GM19397 (cell line): ENCODE measurements around the gene NCOA7.
"Not testable (repeated sequence)": the region's sequence is repeated elsewhere in the genome, so short reads cannot be mapped to it uniquely, and the experiment has no call there.

Experiments used
- ATAC-seq: cut with Tn5 transposase; IDR thresholded peaks from one replicate; pipeline ENCODE4 v1.9.1; 2021; ENCODE audit warnings: mild to moderate bottlenecking, moderate library complexity; ENCODE audit not compliant: unreplicated experiment

Gene NCOA7

DNA sequence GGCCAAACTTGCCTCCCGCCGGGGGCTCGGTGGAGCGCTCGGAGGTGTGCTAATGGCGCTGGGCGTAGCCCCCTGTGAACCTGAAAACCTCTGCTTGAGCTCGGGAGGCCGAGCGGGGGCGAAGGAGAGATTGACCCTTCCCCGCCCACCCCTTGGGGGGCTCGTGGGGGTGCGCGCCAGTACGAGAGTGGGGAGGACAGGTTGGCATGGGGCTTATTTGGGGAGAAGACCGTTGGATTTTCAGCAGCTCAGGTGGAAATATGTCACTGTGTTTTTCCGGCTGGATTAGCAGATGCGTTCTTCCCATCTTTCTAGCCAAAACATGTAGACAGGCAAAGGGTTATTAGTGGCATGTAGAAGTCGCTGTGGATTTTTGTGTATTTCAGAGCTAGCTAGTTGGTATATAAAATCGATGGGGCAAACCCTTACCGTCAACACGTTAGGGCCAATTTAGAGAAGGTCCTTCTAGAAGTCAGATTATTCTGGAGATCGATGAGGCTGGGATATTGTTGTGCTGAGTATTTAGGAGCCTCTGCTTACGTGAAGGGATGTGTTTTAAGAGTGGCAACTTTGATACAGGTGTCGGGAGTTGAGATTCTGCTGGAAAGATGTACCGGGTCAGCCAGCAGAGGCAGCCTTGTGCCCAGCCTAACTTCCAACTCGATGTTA, 525 bp downstream of the NCOA7 start:
- peak; percentile 31 for ATAC-seq

DNA sequence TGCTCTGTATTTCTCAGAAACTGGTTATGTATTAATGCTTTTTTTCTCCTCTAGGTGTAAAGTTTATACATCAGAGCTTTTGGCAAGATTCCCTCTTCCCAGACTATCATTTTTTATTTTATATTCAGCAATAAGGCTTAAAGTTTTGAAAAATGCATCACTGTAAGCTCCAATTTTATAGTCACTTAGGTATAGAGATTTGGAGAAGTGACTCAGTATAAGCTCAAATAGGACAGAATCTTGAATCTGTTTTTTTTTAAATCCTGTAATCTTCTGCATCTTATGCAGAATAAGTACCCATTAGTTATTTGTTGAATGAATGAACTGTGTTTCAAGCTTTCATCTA, 1.0 kb downstream of the NCOA7 start:
- no peak for ATAC-seq

DNA sequence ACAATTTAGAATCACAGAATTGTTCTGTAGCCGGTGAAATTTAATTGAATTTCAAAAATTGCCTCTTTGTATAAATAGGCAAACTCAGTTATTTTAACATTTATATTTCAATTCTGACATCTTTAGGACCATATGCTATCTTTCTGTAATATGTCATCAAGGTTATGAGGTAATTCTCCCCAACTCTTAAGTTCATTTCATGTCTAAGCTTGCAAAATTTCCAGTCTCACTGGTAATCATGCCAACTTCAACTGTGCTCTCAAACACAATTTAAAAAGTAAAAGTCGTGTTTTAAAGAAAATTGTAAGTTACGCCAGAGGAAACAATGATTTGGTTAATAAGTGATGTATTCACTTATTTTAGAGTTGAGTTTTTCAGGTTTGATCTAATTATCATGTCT, 1.4 kb downstream of the NCOA7 start:
- no peak for ATAC-seq

DNA sequence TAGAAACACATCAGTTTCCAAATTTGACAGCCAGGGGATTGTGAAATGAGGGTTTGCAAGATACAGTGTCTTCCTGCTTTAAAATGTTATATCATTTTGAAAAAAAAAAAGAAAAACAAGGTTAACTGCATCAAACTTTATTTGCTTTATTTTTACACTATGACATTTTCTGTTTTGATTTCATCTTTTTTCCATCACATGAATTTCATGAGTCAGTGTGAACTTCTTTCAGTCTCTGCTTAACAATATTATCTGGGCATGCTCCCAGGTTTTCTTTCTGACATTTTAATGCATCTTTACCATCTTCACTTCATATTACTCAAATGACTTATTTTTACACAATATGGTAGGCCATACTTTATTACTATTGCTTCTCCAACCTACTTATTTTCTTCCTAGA, 1.9 kb downstream of the NCOA7 start:
- ATAC-seq, result no peak

DNA sequence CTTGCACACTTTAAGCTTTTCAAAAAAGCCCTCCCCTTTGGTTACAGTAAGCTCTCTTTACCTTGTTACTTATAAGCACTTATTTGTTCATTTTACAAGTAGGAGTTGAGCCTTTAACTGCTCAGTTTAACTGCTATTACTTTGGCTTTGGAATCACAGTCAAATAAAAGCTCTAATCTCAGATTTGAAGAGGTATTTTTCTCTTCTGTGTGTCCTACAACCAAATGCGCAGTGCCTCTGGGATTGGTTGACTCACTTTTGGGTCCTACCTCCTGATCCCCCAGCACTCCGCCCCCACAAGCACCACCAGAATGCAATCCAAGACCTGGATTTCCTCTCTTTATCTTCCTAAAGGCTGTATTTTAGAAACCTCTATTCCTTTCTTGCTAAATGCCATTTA, 2.5 kb downstream of the NCOA7 start:
- ATAC-seq, result no peak

DNA sequence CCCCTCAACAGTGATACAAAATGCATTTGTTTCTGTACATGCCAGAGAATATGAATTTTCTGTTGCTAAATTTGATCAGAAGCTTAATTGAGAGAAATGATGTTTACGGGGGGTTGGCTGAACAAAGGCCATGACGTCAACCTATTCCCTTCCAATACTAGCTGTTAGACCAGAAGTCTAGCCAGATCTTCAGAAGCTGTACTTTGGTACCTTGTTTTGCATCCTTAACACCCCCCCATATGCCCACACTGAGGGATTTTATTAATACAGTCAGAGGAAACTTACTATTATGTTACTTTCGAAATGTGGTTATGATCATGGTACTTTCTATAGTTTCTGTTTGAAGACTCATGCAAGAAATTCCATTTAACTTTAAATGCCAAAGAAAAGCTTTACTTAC, 3.1 kb downstream of the NCOA7 start:
- ATAC-seq, result no peak

DNA sequence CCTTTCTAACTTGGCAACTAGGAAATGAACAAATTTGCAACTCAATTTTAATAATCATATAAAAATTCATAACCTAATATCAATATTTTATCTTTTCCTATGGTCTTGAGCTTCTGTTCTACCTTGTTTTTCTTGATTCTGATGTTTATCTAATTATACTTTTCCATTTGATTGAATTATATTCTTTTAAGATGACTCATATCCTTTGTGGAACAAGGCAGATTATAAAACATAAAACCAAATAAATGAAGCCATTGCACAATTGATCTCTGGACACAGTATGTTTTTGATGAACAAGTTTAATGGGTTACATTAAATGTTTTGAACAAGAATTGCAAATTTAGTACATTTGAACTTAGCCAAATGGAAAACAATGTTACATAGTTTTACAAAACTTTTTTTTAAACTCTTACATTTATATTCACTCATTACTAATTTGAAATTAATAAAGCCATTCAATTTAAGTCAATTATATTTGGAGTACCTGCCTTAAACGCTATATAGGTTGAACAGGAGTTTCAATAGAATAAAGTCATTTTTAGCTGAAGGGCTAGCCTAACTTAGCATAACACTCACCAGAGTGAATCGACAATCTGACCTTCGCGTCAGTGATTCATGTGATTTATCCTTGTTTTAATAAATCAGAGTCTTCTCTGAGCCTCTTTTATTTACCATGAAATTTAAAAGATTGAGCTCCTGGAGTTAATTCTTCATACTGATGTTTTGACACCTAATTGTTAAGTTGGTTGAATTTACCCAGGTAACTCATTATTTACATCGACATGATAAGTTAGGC, 3.8 kb downstream of the NCOA7 start:
- no peak for ATAC-seq

DNA sequence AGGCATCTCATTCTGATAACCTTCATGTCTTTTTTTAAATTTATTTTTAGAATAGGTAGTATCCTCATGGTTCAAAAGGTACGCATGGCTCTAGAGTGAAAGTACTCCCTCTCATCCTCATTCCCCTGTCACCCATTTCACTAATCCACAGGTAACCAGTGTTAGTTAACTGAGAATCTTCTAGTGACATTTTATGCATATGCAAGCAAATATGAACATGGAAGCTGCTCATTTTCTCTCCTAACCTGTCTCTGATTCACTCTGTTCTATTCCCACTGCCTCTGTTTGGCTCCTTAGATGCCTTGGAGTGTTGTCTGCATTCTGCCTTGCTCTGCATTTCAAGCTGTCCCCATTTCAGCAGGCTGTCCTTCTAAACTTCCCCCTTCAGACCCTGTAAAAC, 4.5 kb downstream of the NCOA7 start:
- no peak for ATAC-seq

DNA sequence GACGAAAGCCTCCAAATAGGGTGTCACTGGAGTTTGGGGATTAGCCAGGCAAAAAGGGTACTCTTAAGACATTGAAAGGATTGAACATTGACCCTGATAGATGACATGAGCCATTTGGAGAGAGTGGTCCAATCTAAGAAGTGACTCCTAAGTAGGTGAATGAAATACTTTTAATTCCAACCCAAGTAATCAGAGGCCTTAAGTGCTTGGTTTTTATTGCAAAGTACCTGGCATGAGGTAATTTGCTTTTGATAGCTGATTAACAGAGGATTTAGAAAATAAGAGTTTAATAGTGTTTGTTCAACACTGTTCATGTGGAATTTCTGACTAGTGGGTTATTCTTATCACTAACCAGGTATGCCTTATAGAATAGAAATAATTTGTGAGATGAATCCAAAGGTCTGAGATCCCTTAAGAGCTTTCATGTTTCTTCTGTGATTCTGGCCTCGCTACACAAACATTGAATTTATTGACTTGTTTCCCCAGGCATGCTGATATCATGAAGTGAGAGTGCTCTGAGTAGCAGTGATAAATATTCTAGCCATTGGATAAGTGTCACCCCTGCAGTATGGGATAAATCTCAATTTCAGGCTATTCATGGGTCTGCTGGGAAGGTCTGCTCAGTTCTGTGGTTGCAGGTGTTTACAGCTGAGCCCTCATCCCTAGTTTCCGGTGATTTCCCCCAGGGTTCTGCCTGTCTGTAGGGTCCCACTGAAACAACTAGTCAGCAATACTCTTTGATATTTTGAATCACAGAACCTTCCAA, 6.5 kb downstream of the NCOA7 start:
- no peak for ATAC-seq

DNA sequence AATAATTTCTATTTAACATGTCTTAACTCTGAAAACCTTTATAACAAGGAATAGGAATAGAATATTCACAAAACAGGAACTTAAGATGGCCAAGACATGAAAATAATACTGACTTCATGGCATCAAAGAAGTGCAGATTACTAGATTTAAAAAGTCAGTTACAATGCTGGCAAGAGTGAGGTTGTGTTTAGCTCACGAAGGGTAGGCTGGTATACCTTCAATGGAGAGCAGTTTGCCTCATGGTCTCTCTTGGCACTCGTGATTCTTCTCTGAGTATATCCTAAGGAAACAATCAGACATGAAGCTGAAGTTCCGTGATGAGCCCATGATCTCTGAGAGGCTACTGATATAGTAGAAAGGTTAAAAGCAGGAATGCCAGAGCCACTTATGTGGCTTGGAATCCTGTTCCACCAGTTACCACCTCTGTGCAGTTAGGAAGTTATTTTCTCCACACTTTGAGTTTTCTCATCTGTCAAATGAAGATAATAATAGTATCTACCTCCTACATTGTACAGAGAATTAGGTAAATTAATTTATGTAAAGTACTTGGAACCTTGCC, 7.2 kb downstream of the NCOA7 start:
- no peak for ATAC-seq

DNA sequence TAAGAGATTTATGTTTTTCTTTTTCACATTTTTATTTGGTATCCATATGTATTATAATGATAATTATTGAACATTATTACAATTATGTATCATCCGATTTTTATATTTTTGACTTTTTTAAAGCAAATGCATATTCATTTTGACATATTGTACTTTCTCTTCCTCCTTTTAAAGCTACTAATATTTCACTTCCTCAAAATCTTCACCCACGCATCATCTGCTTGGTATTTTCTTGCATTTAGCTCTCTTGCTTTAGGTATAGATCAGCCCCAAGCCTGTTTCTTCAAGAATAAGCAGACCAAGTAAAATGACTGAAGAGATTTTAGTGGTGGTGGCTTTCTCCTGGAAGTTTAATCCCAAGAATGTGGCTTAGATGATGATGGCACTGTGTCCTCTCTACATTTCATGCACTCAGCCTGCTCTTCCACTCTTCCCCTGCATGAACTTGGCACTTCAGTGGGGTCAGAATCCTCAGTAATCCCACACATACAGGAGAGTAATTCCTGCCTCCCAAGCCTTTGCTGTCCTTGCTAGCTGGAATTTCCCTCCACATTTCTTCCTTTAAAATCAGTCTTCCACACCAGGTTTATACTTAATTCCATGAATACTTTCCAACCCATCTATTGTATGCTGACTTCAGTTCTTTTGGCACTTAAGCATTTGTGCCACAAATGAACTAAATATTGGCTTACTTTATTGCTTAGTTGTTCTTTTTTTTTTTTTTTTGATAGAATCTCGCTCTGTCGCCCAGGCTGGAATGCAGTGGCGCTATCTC, 8.2 kb downstream of the NCOA7 start:
- ATAC-seq, result peak; percentile 72

DNA sequence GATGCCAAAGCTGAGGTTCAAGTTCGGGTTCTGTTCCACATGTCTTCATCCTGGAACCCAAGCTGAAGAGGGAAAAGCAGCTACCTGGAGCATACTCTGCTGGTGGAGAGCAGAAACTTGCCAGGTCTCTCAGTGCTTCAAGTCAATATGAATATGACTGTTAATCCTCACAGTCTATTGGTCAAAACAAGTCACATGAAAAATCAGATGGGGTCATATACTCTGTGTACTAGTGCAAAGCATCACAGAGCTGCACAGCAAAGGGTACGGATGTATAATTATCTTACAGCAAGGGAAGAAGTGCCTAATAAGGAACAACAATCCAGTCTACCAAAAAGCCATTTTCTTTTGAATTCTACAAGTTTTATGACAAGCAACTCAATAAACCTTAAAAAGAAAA, 11.6 kb downstream of the NCOA7 start:
- no peak for ATAC-seq

DNA sequence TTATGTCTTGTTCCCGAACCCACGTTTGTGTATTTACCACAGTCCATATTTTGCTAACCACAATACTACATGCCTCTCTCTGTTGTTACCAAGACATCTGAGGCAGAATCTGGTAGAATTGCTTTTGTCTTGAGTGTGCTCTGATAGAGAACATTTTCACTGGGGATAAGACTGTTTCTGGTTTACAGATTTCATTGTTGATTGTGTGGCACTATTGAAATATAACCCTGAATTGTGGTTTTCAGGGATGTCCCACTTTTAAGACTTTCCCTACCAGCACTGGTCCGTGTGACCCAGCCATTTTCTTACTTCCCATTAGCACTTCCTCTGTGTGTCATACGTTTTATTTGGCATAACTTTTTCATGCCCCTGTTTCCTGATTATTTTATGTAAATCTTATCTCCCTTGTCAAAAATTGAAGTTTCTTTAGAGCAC, 12.2 kb downstream of the NCOA7 start:
- ATAC-seq, result no peak

DNA sequence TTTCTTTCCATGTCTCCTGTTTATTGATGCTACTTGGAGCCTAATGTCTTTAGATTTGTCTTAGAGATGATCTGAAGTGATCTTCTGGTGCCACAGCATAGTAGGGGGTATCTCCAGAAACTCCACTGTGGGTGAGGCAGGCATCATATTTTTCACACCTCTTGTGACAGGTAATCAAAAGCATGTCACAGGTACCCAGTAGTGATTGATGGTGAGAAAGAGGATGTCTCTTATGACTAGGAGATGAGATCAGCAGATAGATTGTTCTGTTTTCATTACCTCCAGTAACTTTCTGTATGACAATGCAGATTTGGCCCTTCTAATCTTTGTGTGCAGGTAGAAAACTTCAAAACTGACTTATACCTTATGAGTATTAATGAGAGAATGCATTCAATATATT, 13.5 kb downstream of the NCOA7 start:
- ATAC-seq, result peak; percentile 34

DNA sequence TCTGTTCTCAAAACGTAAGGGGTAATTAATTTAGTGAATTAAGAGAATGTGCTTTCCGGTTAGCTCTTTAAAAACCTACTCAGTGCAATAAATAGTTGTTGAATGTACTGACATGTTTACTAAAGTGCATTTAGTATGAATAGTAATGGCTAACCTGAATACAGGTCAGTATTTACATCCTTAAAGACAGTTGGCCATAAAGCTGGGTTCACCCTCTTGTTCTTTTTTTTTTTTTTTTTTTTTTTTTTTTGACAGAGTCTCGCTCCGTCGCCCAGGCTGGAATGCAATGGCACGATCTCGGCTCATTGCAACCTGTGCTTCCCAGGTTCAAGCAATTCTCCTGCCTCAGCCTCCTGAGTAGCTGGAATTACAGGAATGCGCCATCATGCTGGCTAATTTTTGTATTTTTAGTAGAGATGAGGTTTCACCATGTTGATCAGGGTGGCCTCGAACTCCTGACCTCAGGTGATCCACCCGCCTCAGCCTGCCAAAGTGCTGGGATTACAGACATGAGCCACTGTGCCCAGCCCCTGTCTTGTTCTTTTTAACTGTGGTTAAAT, 14.2 kb downstream of the NCOA7 start:
- ATAC-seq, result not testable (repeated sequence)

DNA sequence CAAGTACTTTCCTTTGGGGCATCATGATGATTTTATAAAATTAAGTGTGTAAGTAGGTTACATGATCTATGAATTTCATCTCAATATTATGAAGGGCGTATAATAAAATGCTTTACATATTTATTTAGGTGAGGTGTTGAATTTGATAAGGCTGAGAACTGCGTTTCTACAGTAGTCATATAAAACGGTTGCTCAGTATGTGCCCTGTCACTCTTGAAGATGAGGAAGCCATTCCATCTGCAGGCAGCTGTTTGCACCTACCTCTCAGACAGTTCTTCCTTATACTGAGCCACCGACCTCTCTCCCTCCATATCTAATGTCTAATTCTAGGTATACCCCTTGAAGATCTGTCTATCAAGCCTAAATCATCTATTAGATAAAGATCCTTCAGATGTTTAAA, 16.1 kb downstream of the NCOA7 start:
- no peak for ATAC-seq

DNA sequence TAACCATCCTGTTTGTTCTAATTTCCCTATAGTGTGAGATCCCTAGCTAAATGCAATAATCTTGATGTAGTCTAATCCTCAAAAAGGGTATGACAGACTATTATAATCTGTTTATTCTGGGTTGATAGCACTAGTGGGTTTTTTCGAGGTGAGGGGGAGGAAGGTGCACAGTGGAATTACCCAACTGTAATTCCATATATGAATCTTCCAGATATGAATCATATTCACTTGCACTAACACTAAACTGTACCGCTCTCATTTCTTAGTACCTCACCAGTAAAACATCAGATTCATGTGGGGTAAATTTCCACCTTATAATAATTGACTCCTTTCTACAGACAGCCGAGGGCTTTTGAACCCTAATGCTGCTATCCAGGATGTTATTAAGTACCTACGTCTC, 16.5 kb downstream of the NCOA7 start:
- peak; percentile 29 for ATAC-seq

DNA sequence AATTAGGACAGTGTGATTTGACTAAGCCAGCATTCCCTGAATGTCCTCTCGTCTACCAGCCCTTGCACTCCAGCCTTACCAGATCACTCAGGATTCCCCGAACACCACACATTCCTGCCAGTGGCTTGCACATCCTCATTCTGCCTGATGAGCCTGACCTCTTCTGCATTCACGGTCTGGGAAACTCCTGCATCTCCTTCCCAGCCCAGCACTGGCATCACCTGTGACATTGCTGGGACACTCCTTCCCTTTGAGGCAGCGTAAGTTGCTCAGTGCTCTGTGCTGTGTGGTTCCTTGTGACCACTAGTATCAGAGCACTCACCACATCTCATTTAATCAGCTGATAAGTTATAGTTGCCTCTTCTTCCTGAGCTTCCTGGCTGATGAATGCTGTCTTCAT, 17.3 kb downstream of the NCOA7 start:
- ATAC-seq, result no peak

DNA sequence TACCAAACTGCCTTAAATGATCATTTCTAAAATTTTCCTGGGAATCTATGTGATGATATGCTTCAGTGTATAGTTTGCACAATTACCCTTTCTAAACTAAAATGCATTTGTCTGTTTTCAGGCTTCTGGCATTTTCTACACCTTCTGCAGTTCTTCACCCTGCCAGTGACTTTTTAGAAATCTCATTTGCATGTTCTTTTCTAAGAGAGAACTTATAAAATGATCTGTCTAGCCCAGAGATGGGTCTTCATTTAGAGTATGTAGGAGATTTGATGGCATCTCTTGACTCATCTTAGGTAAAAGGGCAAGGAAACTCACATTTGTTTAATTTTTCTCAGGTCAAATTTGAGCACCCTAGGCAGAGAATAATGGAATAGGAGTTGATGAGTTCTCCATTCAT, 17.8 kb downstream of the NCOA7 start:
- no peak for ATAC-seq

DNA sequence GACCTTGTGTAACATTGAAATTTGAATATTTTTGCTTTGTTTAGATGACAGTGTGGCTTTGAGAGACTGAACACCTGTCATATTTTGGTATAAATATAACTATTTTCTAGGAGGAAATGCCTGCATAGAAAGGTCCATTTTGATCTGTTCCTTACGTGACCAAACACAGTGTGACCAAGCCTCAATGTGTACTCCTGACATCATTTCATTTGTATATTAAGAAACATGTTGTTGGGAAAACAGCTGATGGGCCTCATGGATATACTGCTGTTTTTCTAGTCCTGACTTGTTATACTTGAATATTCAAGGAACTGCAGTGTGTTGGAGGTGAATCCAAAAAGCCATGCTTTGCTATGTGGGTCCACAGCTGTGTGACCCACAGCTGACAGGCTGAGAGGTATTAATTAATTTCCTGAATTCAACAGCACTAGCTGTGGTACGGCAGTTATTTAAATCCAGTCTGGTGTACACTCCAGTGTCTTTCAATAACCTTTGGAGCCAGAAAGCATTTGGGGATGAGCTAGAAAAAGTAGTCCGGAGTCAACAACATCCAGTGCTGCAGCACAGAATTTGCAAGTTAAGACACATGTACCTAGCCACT, 18.9 kb downstream of the NCOA7 start:
- ATAC-seq, result no peak
